MCF 10A (cell line): ENCODE measurements around the gene SBK1. TPM values are rescaled to one million over a fixed set of nuclear protein-coding genes. Genes with fewer than 3 reads are reported as not detected.

Source experiments
- BruUV-seq: library from RNA; stranded (reverse); fragments of 400-500 nt; replicated peaks from 2 replicates; lab custom pipeline; 2021; lab: Mats Ljungman, UMichigan
- CTCF ChIA-PET: fragments of 300-600 bp; sonication (Branson Sonifier 250); formaldehyde crosslinking; extraction: SDS; loops from one replicate; lab custom pipeline; 2021; ENCODE audit warnings: antibody characterized with exemption, inconsistent platforms; lab: Yijun Ruan, JAX
- POLR2A ChIA-PET: fragments of 300-600, 350-650 bp; sonication (Branson Sonifier 250); formaldehyde crosslinking; extraction: SDS; loops from one replicate; lab custom pipeline; 2020; ENCODE audit warnings: antibody characterized with exemption, inconsistent platforms; lab: Yijun Ruan, JAX
- DNase-seq: peaks from one replicate; pipeline ENCODE4 v3.0.0-alpha.2; 2018; ENCODE audit not compliant: unreplicated experiment
- H3K27ac Mint-ChIP-seq: one replicate; pipeline ENCODE4 v1.8.0; 2022; ENCODE audit warnings: mild to moderate bottlenecking, low read depth, mixed read lengths; ENCODE audit not compliant: unreplicated experiment
- H3K27me3 Mint-ChIP-seq: one replicate; pipeline ENCODE4 v1.8.0; 2022; ENCODE audit warnings: mixed read lengths; ENCODE audit not compliant: insufficient read depth, unreplicated experiment
- H3K36me3 Mint-ChIP-seq: one replicate; pipeline ENCODE4 v1.8.0; 2022; ENCODE audit warnings: mild to moderate bottlenecking, moderate library complexity, mixed read lengths; ENCODE audit not compliant: insufficient read depth, unreplicated experiment
- H3K4me1 Mint-ChIP-seq: one replicate; pipeline ENCODE4 v1.8.0; 2022; ENCODE audit warnings: mixed read lengths; ENCODE audit not compliant: insufficient read depth, unreplicated experiment
- H3K4me3 Mint-ChIP-seq: one replicate; pipeline ENCODE4 v1.8.0; 2022; ENCODE audit warnings: mild to moderate bottlenecking, moderate library complexity, mixed read lengths; ENCODE audit not compliant: unreplicated experiment
- H3K9me3 Mint-ChIP-seq: one replicate; pipeline ENCODE4 v1.8.0; 2022; ENCODE audit warnings: mixed read lengths; ENCODE audit not compliant: unreplicated experiment
- CTCF ChIP-seq: fragments of 200-600 bp; IDR thresholded peaks from one replicate; pipeline ENCODE4 v1.8.0; 2022; ENCODE audit warnings: antibody characterized with exemption, mild to moderate bottlenecking; ENCODE audit not compliant: unreplicated experiment
- intact Hi-C: fragments of 100-400 bp; cut with micrococcal nuclease; formaldehyde crosslinking; loops from 2 replicates; pipeline ENCODE4 v1.14.1; 2022
- total RNA-seq: library from RNA; stranded (reverse); gene quantifications from 2 replicates; pipeline ENCODE4 v1.2.3, GENCODE V29; 2022

SBK1 gene
- total RNA-seq, 1 experiment from 2014 or later, result 0.14 TPM

GRCh38 chr16:28280881-28281836 is 11.2 kb upstream of the SBK1 start:
- CTCF ChIA-PET, result interaction anchor here (0.6 to 2.5 kb wide), 8 partner anchors 11 to 592 kb away, joined by 3 to 34 read pairs (median 4); partner anchors contain the start of gene SBK1
- no TSS peak for BruUV-seq
- POLR2A ChIA-PET, result interaction anchor here (1.0 kb wide), 1 partner anchor 10 kb away, joined by 3 read pairs; no protein-coding TSS in a partner anchor
- no peak for DNase-seq
- no peaks in the 10 kb centered on the region for H3K9me3 Mint-ChIP-seq
- no peak overlapping the region for H3K4me3 Mint-ChIP-seq
- H3K36me3 Mint-ChIP-seq, result no peaks in the 10 kb centered on the region
- intact Hi-C loops, result no loop called here
- peaks cover 9% of the 10 kb centered on the region for H3K4me1 Mint-ChIP-seq
- no peak overlapping the region for H3K27ac Mint-ChIP-seq
- peaks cover 15% of the 10 kb centered on the region for H3K27me3 Mint-ChIP-seq
- TF ChIP-seq CTCF, result no peak

- Mint-ChIP-seq H3K4me3 (no peak overlapping the region), H3K36me3 (no peaks in the 10 kb centered on the region), H3K27ac (no peak overlapping the region), H3K9me3 (no peaks in the 10 kb centered on the region), H3K4me1 (peaks cover 6% of the 10 kb centered on the region), H3K27me3 (peaks cover 6% of the 10 kb centered on the region)
- CTCF ChIA-PET, result interaction anchor here (0.5 to 2.5 kb wide), 6 partner anchors 10 to 273 kb away, joined by 3 to 34 read pairs (median 4); partner anchors contain the start of gene SBK1
- POLR2A ChIA-PET, result interaction anchor here (1.0 kb wide), 1 partner anchor 10 kb away, joined by 3 read pairs; no protein-coding TSS in a partner anchor
- intact Hi-C loops, result no loop called here
- no peak for DNase-seq
- BruUV-seq, result no TSS peak
- TF ChIP-seq CTCF, result no peak
Measured at GRCh38 chr16:28282045-28282444, 10.3 kb upstream of the SBK1 start.

GRCh38 chr16:28283173-28283572 is 9.2 kb upstream of the SBK1 start:
- BruUV-seq, result no TSS peak
- Mint-ChIP-seq H3K4me1 (no peaks in the 10 kb centered on the region), H3K27me3 (no peaks in the 10 kb centered on the region), H3K36me3 (no peaks in the 10 kb centered on the region), H3K27ac (no peak overlapping the region), H3K4me3 (no peak overlapping the region), H3K9me3 (no peaks in the 10 kb centered on the region)
- no peak for TF ChIP-seq CTCF
- ChIA-PET POLR2A (no interaction called here), CTCF (interaction anchor here (1.6 to 2.0 kb wide), 2 partner anchors 21 to 39 kb away, joined by 4 to 9 read pairs; no protein-coding TSS in a partner anchor)
- no peak for DNase-seq
- intact Hi-C loops, result no loop called here
